ENCODE data around the gene NATD1.

The NATD1 gene

DNA sequence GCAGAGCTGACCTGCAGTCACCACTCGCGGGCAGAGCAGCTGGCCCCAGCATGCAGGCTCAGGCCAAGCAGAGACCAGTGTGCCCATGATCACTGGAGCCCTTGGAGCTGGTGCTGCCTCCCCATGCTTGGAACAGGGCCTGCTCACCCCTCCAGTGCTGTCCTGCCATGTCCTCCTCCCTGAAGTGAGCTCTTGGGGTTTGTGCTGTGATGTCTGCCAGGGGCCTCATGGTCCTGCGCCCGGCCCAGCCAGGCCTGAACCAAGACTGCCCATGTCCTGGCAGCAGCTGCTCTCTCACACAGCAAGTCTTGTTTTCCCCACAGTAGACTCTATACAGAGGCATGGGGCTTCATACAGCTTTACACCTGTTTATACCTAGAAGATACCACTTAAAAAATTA lies 63.8 kb downstream of the NATD1 start:
- DNase-seq, result no peak
